ENCODE results near the gene FTSJ1.

The FTSJ1 gene

DNA sequence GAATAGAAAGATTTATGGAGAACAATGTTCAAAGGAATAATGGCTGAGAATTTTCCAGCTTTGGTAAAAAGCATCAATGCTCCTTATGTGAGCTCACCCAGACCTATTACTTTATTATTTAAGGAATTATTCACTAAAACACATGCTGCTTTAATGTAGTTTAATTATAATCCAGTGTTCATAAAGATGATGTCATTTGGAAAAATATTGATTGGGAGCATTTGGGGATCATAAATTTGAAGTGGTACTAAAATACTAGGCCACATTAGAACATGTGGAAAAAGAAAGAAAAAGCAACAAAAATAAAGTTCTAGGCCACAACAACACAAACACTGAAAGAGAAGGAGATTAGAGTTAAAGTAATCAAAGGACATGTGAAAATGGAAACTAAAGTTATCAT, 25.9 kb upstream of the FTSJ1 start:
- H3K4me2 ChIP-seq, result no peak overlapping the region
- TF ChIP-seq, protein P1, sequence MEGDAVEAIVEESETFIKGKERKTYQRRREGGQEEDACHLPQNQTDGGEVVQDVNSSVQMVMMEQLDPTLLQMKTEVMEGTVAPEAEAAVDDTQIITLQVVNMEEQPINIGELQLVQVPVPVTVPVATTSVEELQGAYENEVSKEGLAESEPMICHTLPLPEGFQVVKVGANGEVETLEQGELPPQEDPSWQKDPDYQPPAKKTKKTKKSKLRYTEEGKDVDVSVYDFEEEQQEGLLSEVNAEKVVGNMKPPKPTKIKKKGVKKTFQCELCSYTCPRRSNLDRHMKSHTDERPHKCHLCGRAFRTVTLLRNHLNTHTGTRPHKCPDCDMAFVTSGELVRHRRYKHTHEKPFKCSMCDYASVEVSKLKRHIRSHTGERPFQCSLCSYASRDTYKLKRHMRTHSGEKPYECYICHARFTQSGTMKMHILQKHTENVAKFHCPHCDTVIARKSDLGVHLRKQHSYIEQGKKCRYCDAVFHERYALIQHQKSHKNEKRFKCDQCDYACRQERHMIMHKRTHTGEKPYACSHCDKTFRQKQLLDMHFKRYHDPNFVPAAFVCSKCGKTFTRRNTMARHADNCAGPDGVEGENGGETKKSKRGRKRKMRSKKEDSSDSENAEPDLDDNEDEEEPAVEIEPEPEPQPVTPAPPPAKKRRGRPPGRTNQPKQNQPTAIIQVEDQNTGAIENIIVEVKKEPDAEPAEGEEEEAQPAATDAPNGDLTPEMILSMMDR (conservative IDR thresholded peaks at IDR 0.05; ENCODE audit: low read depth, low read length), result no peak
- H3K27ac ChIP-seq, result no peak overlapping the region
- no peaks in the 10 kb centered on the region for H3K36me3 ChIP-seq (ENCODE audit: insufficient read depth)
- H3K4me1 ChIP-seq (ENCODE audit: low read depth, poor library complexity, severe bottlenecking), result no peaks in the 10 kb centered on the region
- no peak overlapping the region for H2AFZ ChIP-seq (ENCODE audit: low read depth)
- no peak overlapping the region for H3K9ac ChIP-seq
- H3K79me2 ChIP-seq (ENCODE audit: insufficient read depth, low read depth), result no peaks in the 10 kb centered on the region
- no peaks in the 10 kb centered on the region for H3K27me3 ChIP-seq (ENCODE audit: insufficient read depth, low read depth)
- no peak overlapping the region for H3K4me3 ChIP-seq (IDR thresholded peaks at IDR 0.05; ENCODE audit: insufficient read depth, low read depth, low read length)
- H4K20me1 ChIP-seq (ENCODE audit: insufficient read depth), result no peaks in the 10 kb centered on the region

DNA sequence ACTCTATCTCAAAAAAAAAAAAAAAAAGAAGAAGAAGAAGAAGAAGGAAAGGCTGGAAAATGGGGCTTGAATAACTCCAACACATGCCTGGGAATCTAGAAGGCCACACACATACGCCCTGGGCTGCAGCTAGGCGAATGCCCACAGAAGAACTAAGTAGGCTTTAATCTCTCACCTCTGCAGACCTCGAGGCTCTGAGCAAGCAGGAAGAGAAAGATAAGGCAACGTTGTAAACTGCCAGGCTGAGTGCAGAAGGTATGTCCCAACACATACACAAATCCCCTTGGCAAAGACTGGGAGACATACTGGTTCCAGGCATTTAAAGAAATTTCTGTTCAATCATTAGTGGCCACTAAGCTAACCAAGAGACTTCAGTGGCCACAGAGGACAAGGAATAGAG, 24.3 kb upstream of the FTSJ1 start:
- TF ChIP-seq, protein P1 (conservative IDR thresholded peaks at IDR 0.05; ENCODE audit: low read depth, low read length), result no peak
- Histone ChIP-seq H4K20me1 (ENCODE audit: insufficient read depth) (no peaks in the 10 kb centered on the region), H3K27me3 (ENCODE audit: insufficient read depth, low read depth) (no peaks in the 10 kb centered on the region), H3K9ac (no peak overlapping the region), H3K4me1 (ENCODE audit: low read depth, poor library complexity, severe bottlenecking) (no peaks in the 10 kb centered on the region), H3K27ac (no peak overlapping the region), H3K4me3 (IDR thresholded peaks at IDR 0.05; ENCODE audit: insufficient read depth, low read depth, low read length) (no peak overlapping the region), H3K36me3 (ENCODE audit: insufficient read depth) (no peaks in the 10 kb centered on the region), H3K79me2 (ENCODE audit: insufficient read depth, low read depth) (no peaks in the 10 kb centered on the region), H2AFZ (ENCODE audit: low read depth) (no peak overlapping the region), H3K4me2 (no peak overlapping the region)

DNA sequence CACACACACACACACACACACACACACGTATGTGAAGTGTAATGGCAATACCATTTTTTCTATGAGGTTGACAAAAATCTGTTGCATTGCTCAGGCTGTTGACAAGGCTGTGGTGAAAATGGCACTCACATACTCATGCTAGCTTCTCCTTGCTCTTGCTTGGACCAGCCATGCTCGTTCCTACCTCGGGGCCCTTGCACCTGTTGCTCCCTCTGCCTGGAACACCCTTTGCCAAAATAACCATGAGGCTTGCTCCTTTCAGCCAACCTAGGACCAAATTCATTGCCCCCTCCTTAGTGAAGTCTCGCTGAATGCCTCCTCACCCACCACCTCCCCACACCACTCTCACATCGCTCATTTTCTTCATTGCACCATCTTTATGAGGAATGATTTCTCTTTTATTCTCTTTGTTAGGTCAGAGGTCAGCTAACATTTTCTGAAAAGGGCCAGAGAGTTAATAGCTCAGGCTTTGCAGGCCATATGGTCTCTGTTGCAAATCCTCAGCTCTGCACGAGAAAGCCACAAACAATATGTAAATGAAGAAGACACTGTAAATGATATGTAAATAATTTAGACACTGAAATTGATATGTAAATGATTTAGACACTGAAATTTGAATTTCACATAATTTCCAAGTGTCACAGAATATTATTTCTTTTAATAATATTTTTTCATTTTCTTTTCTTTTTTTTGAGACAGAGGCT, 19.2 kb upstream of the FTSJ1 start:
- H3K9ac ChIP-seq, result no peak overlapping the region
- H3K27ac ChIP-seq, result no peak overlapping the region
- H3K4me2 ChIP-seq, result no peak overlapping the region
- H3K4me1 ChIP-seq (ENCODE audit: low read depth, poor library complexity, severe bottlenecking), result no peaks in the 10 kb centered on the region
- H3K4me3 ChIP-seq (IDR thresholded peaks at IDR 0.05; ENCODE audit: insufficient read depth, low read depth, low read length), result no peak overlapping the region
- H3K79me2 ChIP-seq (ENCODE audit: insufficient read depth, low read depth), result no peaks in the 10 kb centered on the region
- TF ChIP-seq, protein P1 (conservative IDR thresholded peaks at IDR 0.05; ENCODE audit: low read depth, low read length), result no peak
- no peaks in the 10 kb centered on the region for H3K36me3 ChIP-seq (ENCODE audit: insufficient read depth)
- no peak overlapping the region for H2AFZ ChIP-seq (ENCODE audit: low read depth)
- no peaks in the 10 kb centered on the region for H4K20me1 ChIP-seq (ENCODE audit: insufficient read depth)
- H3K27me3 ChIP-seq (ENCODE audit: insufficient read depth, low read depth), result no peaks in the 10 kb centered on the region

DNA sequence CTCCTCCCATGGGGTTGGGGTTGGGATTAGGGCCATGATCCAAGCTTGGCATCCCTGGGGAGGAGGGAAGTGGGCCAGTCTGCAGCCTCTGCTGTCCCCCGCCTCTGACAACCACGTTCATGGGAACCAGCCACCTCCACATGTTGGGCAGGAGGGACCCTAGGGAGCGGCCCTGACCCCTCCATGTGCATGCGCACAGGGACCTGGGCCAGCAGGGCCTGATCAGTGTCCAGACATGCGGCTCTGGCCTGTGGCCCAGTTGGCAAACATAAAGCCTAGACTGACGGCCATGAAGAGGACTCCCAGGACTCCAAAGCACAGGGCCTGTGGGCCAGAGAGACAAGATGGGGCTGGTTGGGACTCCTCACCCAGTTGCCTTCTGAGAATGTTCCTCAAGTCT, 17.3 kb upstream of the FTSJ1 start:
- Histone ChIP-seq H2AFZ (ENCODE audit: low read depth) (no peak overlapping the region), H3K79me2 (ENCODE audit: insufficient read depth, low read depth) (no peaks in the 10 kb centered on the region), H3K36me3 (ENCODE audit: insufficient read depth) (no peaks in the 10 kb centered on the region), H3K9ac (no peak overlapping the region), H3K27me3 (ENCODE audit: insufficient read depth, low read depth) (no peaks in the 10 kb centered on the region), H3K4me1 (ENCODE audit: low read depth, poor library complexity, severe bottlenecking) (no peaks in the 10 kb centered on the region), H4K20me1 (ENCODE audit: insufficient read depth) (no peaks in the 10 kb centered on the region), H3K27ac (no peak overlapping the region), H3K4me2 (no peak overlapping the region), H3K4me3 (IDR thresholded peaks at IDR 0.05; ENCODE audit: insufficient read depth, low read depth, low read length) (no peak overlapping the region)
- TF ChIP-seq, protein P1 (conservative IDR thresholded peaks at IDR 0.05; ENCODE audit: low read depth, low read length), result no peak

All from KMS-11 (cell line).